Measurements from ENCODE around the gene STOX2.

STOX2 gene

DNA sequence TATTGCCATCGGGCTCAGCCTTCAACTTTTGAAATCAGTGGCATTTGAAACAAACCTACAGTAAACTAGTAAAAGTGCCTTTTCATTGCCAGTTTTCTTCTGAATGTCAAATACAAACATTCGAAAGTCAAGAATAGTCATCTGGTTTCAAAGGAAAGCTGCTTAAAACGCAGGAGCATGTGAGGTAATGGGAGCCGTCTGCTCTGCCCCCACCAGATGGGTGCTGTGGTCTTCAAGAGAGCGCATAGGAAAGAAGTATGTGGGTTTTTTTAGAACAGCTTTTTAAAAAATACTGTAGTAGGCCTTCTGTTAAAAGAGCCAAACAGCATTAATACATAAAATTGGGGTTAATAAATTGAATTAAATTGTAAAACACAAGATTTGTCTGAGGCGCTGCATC lies 88.6 kb downstream of the STOX2 start:
- no peak for DNase-seq (ENCODE audit: low spot score)
- in situ Hi-C loops (cut with MboI; ENCODE audit: low pct_unique_long_range_greater_than_20kb, low sequenced_read_pairs, unreplicated experiment): no loop called here
- TF ChIP-seq, protein P1, sequence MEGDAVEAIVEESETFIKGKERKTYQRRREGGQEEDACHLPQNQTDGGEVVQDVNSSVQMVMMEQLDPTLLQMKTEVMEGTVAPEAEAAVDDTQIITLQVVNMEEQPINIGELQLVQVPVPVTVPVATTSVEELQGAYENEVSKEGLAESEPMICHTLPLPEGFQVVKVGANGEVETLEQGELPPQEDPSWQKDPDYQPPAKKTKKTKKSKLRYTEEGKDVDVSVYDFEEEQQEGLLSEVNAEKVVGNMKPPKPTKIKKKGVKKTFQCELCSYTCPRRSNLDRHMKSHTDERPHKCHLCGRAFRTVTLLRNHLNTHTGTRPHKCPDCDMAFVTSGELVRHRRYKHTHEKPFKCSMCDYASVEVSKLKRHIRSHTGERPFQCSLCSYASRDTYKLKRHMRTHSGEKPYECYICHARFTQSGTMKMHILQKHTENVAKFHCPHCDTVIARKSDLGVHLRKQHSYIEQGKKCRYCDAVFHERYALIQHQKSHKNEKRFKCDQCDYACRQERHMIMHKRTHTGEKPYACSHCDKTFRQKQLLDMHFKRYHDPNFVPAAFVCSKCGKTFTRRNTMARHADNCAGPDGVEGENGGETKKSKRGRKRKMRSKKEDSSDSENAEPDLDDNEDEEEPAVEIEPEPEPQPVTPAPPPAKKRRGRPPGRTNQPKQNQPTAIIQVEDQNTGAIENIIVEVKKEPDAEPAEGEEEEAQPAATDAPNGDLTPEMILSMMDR (IDR thresholded peaks at IDR 0.05; ENCODE audit: extremely low read depth, insufficient read depth, missing control alignments): no peak

DNA sequence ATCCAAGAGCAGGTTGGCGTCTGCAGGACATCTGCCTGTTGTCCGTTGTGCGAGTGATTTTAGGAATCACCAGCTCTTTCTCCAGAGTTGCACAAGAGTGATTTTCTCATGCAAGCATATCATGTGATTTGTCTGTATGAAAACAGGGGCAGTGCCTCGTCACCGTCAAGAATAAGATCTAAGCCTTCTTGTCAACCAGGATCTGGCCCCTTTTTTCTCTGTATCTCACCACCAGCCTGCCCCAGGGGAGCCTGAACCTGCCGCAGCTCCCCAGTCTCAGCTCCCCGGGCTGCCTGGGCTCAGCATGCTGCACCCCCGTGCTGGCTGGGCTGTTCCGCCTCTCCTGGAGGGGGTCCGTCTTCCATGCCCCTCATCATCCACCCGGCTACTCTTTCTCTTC lies 90.5 kb downstream of the STOX2 start:
- in situ Hi-C loops (cut with MboI; ENCODE audit: low pct_unique_long_range_greater_than_20kb, low sequenced_read_pairs, unreplicated experiment): no loop called here
- DNase-seq (ENCODE audit: low spot score): no peak
- TF ChIP-seq, protein P1 (IDR thresholded peaks at IDR 0.05; ENCODE audit: extremely low read depth, insufficient read depth, missing control alignments): no peak

DNA sequence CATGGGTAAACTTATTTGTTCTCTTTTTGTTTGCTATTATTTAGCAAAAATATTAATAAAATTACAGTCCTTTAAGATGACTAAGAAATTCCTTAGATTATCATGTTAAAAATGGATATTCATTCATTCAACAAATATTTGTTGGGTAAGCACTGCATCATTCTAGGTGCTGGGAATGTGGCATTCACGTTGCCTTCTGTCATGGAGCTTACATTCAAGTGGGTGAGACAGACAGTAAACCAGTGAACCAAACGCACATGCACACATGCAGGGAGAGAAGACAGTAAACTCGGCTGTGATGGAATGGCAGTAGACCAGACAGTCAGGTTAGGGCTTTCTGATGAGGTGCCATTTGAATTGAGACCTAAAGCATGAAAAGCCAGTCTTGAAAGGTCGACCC lies 91.8 kb downstream of the STOX2 start:
- TF ChIP-seq, protein P1 (IDR thresholded peaks at IDR 0.05; ENCODE audit: extremely low read depth, insufficient read depth, missing control alignments): no peak
- no peak for DNase-seq (ENCODE audit: low spot score)
- in situ Hi-C loops (cut with MboI; ENCODE audit: low pct_unique_long_range_greater_than_20kb, low sequenced_read_pairs, unreplicated experiment): no loop called here

DNA sequence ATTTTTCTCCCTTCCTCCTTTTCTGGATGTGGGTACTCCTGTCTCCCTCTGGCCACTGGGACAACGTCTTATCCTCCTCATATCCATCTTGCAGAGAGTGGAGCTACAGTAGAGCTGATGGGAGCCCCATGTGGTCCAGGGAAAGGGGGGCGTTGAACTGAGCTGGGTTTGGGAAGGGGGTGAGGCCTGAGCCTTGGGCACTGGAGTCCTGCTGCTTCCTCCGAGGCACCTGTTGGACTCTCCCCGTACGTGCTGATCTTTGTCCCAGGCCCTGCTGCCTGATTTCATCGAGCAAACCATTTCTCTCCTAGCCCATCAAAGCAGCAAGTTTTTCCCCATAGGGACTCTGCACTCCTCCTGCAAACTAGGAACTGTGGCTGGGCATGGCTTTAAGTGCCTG lies 94.3 kb downstream of the STOX2 start:
- no peak for DNase-seq (ENCODE audit: low spot score)
- TF ChIP-seq, protein P1 (IDR thresholded peaks at IDR 0.05; ENCODE audit: extremely low read depth, insufficient read depth, missing control alignments): no peak
- in situ Hi-C loops (cut with MboI; ENCODE audit: low pct_unique_long_range_greater_than_20kb, low sequenced_read_pairs, unreplicated experiment): no loop called here

DNA sequence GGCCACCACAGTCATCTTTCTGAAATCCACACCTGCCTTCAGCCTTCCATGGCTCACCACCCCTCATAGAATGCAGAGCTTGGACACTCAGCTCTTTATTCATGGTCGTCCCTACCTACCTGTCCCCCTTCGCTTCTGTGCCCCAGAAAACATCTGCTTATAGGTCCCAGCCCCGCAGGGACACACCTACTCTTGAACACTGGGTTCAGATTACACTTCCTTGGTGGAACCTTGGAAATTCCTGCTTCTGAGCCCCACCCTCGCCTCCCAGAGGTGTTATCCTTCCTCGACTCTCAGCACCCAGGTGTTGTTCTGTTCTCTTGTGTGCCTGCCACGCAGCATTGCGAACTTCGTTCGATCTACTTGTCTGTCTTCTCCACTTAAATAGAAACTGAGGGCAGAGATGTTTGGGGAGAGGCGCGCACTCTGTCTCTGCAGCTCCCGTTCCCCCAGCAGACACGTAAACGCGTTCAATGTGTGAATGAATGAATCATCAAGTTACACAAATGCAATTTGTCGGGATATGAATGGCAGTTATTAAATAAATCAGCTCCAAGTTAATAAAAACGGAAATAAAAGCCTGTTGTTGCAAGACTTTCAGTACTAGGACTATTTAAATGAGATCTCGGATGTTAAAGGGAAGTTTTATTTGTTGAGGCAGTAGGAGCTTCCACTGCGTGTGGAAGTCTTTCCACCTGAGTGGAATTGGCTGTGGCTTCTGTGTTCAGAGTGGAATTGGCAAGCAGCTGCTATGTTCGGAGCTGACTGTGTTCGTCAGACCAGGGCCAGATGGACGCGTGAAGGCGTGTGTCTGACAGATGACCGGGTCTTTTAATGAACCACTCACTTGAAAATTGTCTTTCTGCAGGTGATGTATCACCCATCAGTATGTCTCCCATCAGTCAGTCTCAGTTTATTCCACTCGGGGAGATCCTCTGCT lies 95.6 kb downstream of the STOX2 start:
- DNase-seq (ENCODE audit: low spot score): no peak
- in situ Hi-C loops (cut with MboI; ENCODE audit: low pct_unique_long_range_greater_than_20kb, low sequenced_read_pairs, unreplicated experiment): no loop called here
- TF ChIP-seq, protein P1 (IDR thresholded peaks at IDR 0.05; ENCODE audit: extremely low read depth, insufficient read depth, missing control alignments): no peak

DNA sequence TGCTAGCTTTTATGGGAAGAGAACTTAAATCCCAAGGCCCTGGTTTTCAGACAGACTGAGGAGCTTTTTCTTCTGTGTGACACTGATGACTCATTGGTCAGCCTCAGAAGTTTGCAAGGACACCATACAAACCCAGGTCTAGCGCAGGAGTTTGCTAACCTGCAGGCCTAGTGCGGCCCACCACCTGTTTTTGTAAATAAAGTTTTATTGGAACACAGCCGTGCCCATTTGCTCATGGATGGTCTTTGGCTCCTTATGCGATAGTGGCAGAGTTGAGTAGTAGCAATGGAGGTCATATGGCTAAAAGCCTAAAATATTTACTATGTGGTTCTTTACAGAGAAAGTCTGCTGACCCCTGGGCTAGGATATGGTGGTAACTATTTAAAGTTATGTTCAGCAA lies 98.3 kb downstream of the STOX2 start:
- no peak for DNase-seq (ENCODE audit: low spot score)
- in situ Hi-C loops (cut with MboI; ENCODE audit: low pct_unique_long_range_greater_than_20kb, low sequenced_read_pairs, unreplicated experiment): no loop called here
- TF ChIP-seq, protein P1 (IDR thresholded peaks at IDR 0.05; ENCODE audit: extremely low read depth, insufficient read depth, missing control alignments): no peak

Measured in GM13977 (cell line).